Cardiac muscle cell (in vitro differentiated cells and primary cell): Measurements from ENCODE around the gene PTRHD1. TPM values are rescaled to one million over a fixed set of nuclear protein-coding genes. Genes with fewer than 3 reads are reported as not detected.

ENCODE experiments used
- DNase-seq, 2 donors: peaks; one replicate each; pipeline versions ENCODE4 v3.0.0 to v3.0.0-alpha.2; 2010 to 2017; ENCODE audit warnings: low read depth in 1 of 2, low spot score in 1 of 2
- H3K27ac ChIP-seq: fragments of 200-600 bp; sonication (generic); 2 replicates; pipeline ENCODE4 v1.5.1; 2016
- H3K27me3 ChIP-seq: fragments of 200-600 bp; sonication (generic); 2 replicates; pipeline ENCODE4 v1.6.0; 2016; ENCODE audit warnings: control low read depth
- H3K36me3 ChIP-seq: fragments of 200-600 bp; sonication (generic); 2 replicates; pipeline ENCODE4 v1.5.1; 2016; ENCODE audit warnings: control low read depth
- H3K4me1 ChIP-seq: fragments of 200-600 bp; sonication (generic); 2 replicates; pipeline ENCODE4 v1.8.1; 2017; ENCODE audit warnings: low read depth, mild to moderate bottlenecking, mixed run types
- H3K4me3 ChIP-seq: fragments of 200-600 bp; sonication (generic); 2 replicates; pipeline ENCODE4 v1.5.1; 2016; ENCODE audit warnings: mild to moderate bottlenecking
- H3K9me3 ChIP-seq: fragments of 200-600 bp; sonication (generic); 2 replicates; pipeline ENCODE4 v1.5.1; 2017; ENCODE audit warnings: low read depth, mild to moderate bottlenecking, control low read depth
- polyA plus RNA-seq: library from polyadenylated mRNA; unstranded; fragments of >200 nt; fragmentation: Nextera tagmentation; extraction: Ambion mirVana; gene quantifications from 2 replicates; pipeline ENCODE4 v1.2.1, GENCODE V29; 2016
- total RNA-seq: library from RNA; depleted of rRNA; stranded (reverse); fragments of >200 nt; gene quantifications from 2 replicates; pipeline ENCODE4 v1.2.3, GENCODE V29; 2016
- TF ChIP-seq, protein P1 (sequence below): IDR thresholded peaks from 2 replicates; pipeline ENCODE4 v1.5.1; 2012; ENCODE audit warnings: low read depth, mild to moderate bottlenecking, low read length

Gene PTRHD1, protein sequence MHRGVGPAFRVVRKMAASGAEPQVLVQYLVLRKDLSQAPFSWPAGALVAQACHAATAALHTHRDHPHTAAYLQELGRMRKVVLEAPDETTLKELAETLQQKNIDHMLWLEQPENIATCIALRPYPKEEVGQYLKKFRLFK
- total RNA-seq: 32.1 and 76.4 TPM in 2 replicates
- polyA plus RNA-seq: 35.5 and 54.3 TPM in 2 replicates

DNA sequence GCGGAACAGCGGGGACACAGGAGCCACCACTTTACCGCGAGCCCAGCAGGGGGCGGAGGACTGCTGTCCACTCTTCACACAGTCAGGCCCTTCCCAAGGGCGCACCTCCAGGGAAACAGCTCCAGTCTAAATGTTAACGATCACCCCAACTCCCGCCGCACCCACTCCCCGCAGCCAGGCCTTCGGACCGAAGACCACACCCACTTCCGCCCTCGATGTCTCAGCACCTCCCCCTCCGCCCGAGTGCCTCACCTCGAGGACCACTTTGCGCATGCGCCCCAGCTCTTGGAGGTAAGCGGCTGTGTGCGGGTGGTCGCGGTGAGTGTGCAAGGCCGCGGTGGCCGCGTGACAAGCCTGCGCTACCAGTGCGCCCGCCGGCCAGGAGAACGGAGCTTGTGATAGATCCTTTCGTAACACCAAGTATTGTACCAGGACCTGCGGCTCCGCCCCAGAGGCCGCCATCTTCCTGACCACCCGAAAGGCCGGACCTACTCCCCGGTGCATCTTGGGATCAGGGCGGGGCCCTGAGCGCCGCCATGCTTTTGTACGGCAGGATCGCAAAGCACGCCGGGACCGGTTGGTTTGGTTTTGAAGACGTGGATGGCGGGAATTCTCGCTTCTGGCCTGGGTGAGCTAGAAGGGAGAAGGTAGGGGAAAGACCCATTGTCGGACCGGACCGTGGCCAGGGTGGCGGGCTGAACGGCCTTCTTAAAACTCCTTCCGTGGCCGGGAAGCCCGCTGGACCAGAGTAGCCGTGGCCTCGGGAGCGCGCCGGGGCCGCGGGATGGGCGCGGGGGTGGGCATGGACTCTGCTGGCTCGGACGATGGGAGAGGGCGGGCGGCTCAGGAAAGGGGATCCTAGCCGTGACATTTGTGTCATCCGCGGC lies at the start of gene PTRHD1, which contains the start of gene CENPO:
Gene PTRHD1 (minus strand): TSS at position 518 of the 887 bp plus-strand sequence. CDS start 14 bp downstream, at position 504.
Gene CENPO (plus strand): TSS at position 552 of the 887 bp plus-strand sequence. CDS start 495 bp downstream, outside the sequence.
- Histone ChIP-seq H3K9me3 (no peaks in the 10 kb centered on the region), H3K4me1 (peaks cover 7% of the 10 kb centered on the region), H3K4me3 (peak within 1 kb of the TSS; percentile 62), H3K27ac (peak within 1 kb of the TSS; percentile 98), H3K27me3 (no peaks in the 10 kb centered on the region), H3K36me3 (no peaks in the 10 kb centered on the region)
- peak; percentile 98 for DNase-seq
- TF ChIP-seq, protein P1, sequence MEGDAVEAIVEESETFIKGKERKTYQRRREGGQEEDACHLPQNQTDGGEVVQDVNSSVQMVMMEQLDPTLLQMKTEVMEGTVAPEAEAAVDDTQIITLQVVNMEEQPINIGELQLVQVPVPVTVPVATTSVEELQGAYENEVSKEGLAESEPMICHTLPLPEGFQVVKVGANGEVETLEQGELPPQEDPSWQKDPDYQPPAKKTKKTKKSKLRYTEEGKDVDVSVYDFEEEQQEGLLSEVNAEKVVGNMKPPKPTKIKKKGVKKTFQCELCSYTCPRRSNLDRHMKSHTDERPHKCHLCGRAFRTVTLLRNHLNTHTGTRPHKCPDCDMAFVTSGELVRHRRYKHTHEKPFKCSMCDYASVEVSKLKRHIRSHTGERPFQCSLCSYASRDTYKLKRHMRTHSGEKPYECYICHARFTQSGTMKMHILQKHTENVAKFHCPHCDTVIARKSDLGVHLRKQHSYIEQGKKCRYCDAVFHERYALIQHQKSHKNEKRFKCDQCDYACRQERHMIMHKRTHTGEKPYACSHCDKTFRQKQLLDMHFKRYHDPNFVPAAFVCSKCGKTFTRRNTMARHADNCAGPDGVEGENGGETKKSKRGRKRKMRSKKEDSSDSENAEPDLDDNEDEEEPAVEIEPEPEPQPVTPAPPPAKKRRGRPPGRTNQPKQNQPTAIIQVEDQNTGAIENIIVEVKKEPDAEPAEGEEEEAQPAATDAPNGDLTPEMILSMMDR: peak; percentile 63

DNA sequence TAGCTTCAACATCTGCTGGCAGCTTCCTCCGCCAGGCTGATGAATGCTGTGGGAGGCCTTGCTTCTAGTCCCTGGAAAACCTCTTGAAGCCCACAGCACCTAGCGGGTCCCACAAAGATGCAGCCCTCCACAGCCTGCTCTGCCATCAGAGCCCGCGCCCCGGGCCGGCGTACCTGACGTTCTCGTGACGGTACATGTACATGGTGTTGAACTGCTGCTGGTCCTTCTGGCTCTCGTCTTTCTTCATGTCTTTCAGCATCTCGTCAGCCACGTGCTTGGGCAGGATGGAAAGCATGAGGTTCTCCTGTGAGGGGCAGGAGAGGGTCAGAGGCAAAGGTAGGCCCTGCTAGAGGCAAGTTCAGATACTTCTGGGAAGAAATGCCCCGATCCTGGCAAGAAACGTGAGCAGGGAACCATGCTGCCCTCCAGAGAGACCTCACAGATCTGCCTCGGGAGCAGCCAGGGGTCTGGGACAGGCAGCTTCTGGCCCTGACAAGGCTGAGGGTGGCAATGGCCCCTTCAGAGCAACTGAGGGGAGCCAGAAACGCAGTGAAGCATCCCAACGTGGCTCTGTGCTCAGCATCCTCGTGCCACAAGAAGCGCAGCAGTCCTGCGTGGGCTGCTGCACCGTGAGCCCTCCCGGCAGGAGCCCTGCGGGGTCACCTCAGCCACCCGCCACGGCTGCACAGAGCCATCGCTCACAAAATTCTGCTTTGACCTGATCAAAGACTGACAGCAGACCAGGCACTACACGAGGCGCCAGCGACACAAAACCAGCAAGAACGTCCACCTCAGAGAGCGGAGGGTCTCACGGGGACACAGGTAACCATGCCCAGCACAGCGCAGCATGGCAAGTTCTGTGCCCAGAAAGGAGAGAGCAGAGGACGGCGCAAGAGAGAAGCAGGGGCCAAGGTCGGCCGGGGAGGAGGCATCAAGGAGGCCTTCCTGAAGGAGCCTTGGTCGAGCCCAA lies 49.2 kb upstream of the PTRHD1 start:
- DNase-seq: no peak
- TF ChIP-seq, protein P1: no peak
- Histone ChIP-seq H3K36me3 (no peaks in the 10 kb centered on the region), H3K4me3 (no peak overlapping the region), H3K27me3 (no peaks in the 10 kb centered on the region), H3K9me3 (no peaks in the 10 kb centered on the region), H3K27ac (no peak overlapping the region), H3K4me1 (no peaks in the 10 kb centered on the region)

DNA sequence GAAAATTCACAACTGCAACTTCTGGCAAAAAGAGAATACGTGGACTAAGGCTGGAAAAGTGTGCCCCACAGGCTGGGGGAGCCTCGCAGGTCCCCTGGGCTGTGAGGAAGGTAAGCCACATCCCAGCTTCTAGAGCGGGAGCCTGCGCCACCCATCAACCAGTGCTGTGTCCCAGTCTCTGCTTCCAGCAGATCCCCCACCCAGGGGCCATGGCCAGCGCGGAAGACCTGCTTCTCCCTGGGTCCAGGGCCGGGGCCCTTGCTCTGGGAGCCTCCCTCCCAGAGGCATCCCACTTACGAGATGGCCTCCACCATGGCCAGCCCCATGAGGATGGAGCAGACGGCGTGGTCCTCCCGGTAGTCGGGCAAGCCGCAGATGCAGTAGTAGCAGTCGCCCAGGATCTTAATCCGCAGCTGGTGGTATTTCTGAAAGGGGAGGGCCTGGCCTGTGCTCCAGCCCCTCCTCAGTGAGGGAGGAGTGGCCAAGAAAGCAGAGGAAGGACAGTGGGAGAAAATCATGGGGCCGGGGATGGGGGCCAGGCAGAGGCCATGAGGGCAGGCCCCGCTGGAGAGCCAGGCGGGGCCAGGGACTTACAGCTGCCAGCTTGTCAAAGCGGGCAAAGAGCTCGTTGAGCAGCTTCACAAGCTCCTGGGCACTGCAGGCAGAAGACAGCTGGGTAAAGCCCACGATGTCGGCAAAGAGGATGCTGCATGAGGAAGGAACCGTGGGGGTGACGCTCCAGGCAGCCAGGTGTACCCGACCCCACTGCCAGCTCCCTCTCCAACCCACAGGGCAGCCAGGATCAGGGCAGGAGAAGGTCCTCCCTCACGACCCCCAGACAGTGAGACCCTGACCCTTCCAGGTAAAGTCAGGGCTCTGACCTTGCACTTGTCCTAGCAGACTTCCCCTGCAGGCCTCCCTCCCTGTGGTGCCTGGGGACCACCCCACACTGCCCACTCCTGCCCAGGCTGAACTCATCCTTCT lies 48.1 kb upstream of the PTRHD1 start:
- Histone ChIP-seq H3K36me3 (no peaks in the 10 kb centered on the region), H3K27ac (no peak overlapping the region), H3K4me1 (no peaks in the 10 kb centered on the region), H3K4me3 (no peak overlapping the region), H3K9me3 (no peaks in the 10 kb centered on the region), H3K27me3 (no peaks in the 10 kb centered on the region)
- DNase-seq: no peak
- TF ChIP-seq, protein P1: no peak

DNA sequence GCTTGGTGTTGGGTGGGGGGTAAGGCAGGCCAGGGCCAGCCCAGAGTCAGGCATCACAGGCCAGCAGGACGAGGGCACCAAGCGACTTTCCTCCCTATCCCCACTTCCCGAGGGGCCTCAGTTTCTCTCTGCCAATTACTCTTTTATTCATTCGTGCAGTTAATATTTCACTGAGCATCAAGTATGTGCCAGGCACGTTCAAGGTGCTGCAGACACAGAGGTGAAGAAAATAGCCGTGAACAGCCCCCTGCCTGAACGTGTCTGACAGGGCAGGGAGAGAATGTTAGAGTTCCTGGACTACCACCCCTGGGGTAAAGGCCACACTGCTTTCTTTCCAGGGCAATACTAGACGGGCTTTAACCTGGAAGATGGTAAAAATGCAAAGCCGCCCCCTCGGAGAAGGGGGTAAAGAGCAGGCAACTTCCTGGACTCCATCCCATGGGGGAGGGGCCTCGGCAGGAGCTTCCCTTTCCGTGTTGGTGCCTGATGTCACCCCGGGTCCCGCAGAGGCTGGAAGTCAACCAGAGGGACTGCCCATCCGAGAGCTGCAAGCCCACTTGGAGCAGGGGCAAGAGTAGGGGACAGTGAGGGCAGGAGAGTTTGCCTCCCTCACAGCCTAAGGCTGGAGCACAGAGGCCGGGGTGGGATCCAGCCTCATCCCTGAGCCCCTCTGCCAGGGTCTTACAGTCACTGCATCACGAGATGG lies 47.1 kb upstream of the PTRHD1 start:
- no peak overlapping the region for H3K4me3 ChIP-seq
- no peaks in the 10 kb centered on the region for H3K36me3 ChIP-seq
- no peaks in the 10 kb centered on the region for H3K9me3 ChIP-seq
- no peaks in the 10 kb centered on the region for H3K27me3 ChIP-seq
- H3K4me1 ChIP-seq: no peaks in the 10 kb centered on the region
- no peak overlapping the region for H3K27ac ChIP-seq
- no peak for DNase-seq
- TF ChIP-seq, protein P1: no peak
